VCaP (cell line): Measurements from ENCODE around the gene OR10A5.

Experiments
- H3K27ac ChIP-seq: fragments of 450-650 bp; 2 replicates; pipeline ENCODE4 v1.5.1; 2017
- TF ChIP-seq, protein P1 (sequence below): fragments of 450-650 bp; conservative IDR thresholded peaks from 2 replicates; pipeline ENCODE4 v1.5.1; 2017; ENCODE audit warnings: mild to moderate bottlenecking, moderate library complexity

OR10A5 gene

DNA sequence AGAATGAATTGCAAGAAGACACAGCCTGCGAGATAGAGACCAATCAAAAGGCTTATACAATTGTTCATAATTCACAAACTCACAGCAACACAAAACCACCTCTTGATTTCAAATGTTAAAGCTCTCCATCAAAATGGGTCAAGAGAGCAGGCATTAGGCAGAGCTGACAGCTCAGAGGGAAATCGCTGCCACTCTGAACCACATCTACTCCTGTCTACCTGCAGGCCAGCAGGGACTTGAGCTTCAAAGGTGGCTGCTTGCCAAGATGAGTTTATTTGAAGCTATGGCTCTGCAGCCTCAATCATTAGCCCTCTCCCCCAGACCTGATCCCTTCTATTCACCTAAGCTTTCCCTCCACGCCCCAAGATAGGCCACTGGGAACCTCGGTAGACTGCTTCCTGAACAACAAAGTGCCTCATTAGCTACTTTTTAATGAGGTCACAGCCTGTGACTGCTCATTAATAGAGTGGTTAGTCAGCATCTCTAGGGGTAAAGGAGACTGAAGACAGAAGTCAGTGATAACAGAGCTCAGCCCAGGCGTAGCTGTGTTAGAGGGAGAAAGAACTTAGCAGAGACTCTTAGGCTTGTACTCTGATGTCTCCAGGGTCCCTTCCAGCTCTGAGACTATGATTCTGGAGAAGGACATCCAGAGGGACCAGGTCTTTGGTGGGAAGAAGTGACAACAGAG is 21.2 kb upstream of the OR10A5 start:
- H3K27ac ChIP-seq, result no peak overlapping the region
- TF ChIP-seq, protein P1, sequence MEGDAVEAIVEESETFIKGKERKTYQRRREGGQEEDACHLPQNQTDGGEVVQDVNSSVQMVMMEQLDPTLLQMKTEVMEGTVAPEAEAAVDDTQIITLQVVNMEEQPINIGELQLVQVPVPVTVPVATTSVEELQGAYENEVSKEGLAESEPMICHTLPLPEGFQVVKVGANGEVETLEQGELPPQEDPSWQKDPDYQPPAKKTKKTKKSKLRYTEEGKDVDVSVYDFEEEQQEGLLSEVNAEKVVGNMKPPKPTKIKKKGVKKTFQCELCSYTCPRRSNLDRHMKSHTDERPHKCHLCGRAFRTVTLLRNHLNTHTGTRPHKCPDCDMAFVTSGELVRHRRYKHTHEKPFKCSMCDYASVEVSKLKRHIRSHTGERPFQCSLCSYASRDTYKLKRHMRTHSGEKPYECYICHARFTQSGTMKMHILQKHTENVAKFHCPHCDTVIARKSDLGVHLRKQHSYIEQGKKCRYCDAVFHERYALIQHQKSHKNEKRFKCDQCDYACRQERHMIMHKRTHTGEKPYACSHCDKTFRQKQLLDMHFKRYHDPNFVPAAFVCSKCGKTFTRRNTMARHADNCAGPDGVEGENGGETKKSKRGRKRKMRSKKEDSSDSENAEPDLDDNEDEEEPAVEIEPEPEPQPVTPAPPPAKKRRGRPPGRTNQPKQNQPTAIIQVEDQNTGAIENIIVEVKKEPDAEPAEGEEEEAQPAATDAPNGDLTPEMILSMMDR, result no peak

DNA sequence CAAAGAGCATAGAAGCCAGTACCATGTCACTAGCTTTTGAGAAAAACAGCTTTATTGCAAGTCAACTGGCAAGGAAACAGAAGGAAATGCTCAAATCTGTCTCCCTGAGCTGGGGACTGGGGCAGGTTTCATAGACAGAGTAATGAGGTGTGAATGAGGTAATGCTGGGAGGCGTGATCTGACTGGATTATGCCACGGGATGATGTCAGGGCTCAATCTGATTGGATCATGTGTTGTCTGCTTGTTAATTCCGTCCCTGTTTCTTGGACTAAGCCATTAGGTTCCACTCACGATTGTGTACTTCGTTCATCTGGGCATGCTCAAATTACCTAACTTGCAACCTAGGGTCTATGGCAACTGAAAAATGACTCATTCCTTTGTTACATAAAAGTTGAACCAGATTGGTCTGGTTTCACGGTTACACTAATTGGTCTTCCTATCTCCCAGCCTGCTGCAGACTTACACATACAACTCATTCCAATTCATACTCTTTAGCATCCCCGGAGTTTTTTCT is 20.2 kb upstream of the OR10A5 start:
- TF ChIP-seq, protein P1, result no peak
- no peak overlapping the region for H3K27ac ChIP-seq

DNA sequence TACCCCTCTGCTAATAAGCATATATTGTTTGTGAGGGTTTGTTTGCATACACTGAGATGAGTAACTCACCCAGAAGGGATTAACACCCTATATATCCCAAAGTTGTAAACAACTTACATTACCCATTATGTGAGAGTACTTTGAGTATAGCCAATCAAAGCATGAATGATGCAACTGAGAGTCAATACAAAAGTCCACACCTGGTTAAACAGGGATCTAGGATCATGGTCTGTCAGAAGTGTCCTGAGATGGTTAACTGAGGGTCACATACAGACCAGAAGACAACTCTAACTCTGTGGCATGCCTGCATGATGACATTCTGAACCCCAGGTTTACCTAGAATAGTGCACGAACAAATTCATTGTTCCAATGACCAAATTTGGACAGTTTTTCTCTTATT is 17.4 kb upstream of the OR10A5 start:
- TF ChIP-seq, protein P1, result no peak

DNA sequence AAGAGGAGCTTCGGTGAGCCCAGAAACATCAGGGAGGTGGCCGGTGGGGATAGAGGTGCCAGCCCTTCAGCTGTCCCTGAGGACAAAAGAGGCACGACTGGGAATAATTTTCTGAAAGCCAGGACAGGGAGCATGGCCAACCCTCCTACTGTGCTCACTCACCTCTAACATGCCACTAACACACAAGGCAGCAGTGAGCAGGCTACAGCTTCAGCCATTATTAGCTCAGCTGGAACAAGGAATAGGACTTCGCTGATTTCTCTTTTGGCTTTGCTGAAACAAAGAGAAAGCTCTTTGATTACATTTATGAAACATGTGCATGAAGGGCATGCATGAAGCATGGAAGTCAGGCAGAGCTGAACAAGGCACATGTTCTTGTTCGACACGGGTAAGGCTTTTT is 12.1 kb upstream of the OR10A5 start:
- no peak overlapping the region for H3K27ac ChIP-seq
- TF ChIP-seq, protein P1, result no peak

More for the DNA sequence above, 17.4 kb upstream of the OR10A5 start:
- no peak overlapping the region for H3K27ac ChIP-seq

DNA sequence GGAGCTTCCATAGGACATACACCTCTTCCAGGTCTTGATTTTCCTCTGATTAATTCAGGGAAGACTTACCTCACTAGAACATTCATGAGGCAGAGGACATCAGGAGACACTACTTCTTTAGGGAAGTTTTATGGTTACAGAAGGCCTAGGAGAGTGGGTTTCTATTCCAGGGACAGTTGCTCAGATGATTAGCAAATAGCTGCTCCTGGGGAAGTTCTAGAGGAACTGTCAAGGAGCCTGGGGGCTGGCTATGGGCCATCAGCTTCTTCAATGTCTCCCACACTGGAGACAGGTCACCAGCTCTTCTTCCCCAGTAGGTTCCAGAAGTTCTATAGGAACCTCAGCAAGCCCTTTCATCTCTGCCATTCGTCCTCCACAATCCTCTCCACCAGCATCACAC is 11.5 kb upstream of the OR10A5 start:
- TF ChIP-seq, protein P1, result no peak
- no peak overlapping the region for H3K27ac ChIP-seq

DNA sequence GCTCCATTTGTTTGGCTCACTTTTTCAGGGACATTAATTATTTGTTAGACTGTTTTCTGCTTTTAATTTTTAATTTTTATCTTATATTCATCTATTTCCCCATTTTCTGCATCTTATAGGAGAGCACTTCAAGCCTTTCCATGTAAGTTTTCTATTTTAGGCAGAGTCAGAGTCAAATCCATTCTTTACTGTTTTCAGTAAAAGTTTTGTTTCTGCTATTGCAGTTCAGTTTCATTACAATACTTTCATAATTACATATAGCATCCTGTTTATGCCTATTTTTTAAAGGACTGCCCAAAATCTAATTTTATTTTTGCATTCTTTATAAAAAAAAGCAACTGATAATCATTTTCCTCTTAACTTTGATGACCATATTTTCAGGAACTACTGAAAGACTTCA is 3.8 kb upstream of the OR10A5 start:
- TF ChIP-seq, protein P1, result no peak

DNA sequence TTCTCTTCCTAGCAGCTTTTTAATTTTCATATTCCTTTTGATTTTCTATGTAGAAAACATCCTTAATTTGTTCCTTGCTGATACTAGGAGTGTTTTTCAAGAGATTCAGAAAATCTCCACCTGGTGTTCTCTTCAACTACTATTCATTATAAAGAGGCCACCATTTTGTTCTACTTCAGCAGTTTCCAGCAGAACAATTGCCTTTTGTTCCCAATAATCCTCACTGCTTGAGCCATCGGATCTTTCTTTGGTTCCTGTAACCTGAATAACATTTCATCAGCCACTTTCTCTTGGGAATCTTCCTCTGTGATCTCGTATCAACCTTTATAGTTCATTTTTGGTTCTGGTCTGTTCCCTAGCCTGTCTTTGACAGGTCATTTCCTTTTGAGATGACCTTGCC is 1.8 kb upstream of the OR10A5 start:
- H3K27ac ChIP-seq, result no peak overlapping the region
- TF ChIP-seq, protein P1, result no peak

More for the DNA sequence above, 3.8 kb upstream of the OR10A5 start:
- no peak overlapping the region for H3K27ac ChIP-seq
